K562 (cell line): ENCODE measurements around the gene ASCC1. TPM values are rescaled to one million over a fixed set of nuclear protein-coding genes. Genes with fewer than 3 reads are reported as not detected.

ENCODE experiments used
- BACH1 ChIP-seq: fragments of 200-800 bp; sonication (Bioruptor generic); IDR thresholded peaks from 2 replicates; pipeline ENCODE4 v1.6.1; 2016; ENCODE audit warnings: missing genetic modification characterization, missing compliant biosample characterization
- CAMTA2 ChIP-seq: fragments of 250-450 bp; sonication (Bioruptor Pico); conservative IDR thresholded peaks from 2 replicates; pipeline ENCODE4 v1.5.1; 2022
- EWSR1 ChIP-seq: fragments of 450-650 bp; IDR thresholded peaks from 2 replicates; pipeline ENCODE4 v1.6.1; 2018; ENCODE audit warnings: borderline replicate concordance, mild to moderate bottlenecking, low read depth, moderate library complexity; ENCODE audit not compliant: partially characterized antibody
- FOXM1 ChIP-seq, 2 experiments: fragments of 450-650 bp in 1 of 2; sonication (generic) in 1 of 2; formaldehyde crosslinking in 1 of 2; IDR thresholded peaks; 2 replicates each; pipeline versions ENCODE4 v1.6.1 to v1.9.0; 2017 to 2022; ENCODE audit warnings: low read depth in 2 of 2, mild to moderate bottlenecking in 2 of 2, missing genetic modification reagents in 1 of 2, moderate library complexity in 1 of 2
- IFI16 ChIP-seq: fragments of 250-450 bp; sonication (Bioruptor Pico); IDR thresholded peaks from 2 replicates; pipeline ENCODE4 v2.1.2; 2022; ENCODE audit warnings: mild to moderate bottlenecking, inconsistent platforms
- KDM1A ChIP-seq, 2 experiments: fragments of 450-650 bp; IDR thresholded peaks; 2 replicates each; pipeline ENCODE4 v1.6.1; 2016; ENCODE audit warnings: mild to moderate bottlenecking in 2 of 2
- LARP7 ChIP-seq: fragments of 450-650 bp; IDR thresholded peaks from 2 replicates; pipeline ENCODE4 v1.6.1; 2016
- RBM14 ChIP-seq: fragments of 200-400 bp; formaldehyde crosslinking; IDR thresholded peaks from 2 replicates; pipeline ENCODE4 v1.6.1; 2018; ENCODE audit warnings: low read depth, mild to moderate bottlenecking, low read length, moderate library complexity, borderline replicate concordance; ENCODE audit not compliant: insufficient read depth
- SIN3A ChIP-seq, 2 experiments: fragments of 150-350 bp in 1 of 2; IDR thresholded peaks; 2 replicates each; pipeline ENCODE4 v1.6.1; 2011 to 2016; ENCODE audit warnings: borderline replicate concordance in 2 of 2, low read depth in 2 of 2, low read length in 2 of 2, mild to moderate bottlenecking in 2 of 2, moderate library complexity in 2 of 2; ENCODE audit not compliant: control insufficient read depth in 1 of 2
- SNIP1 ChIP-seq: fragments of 450-650 bp; IDR thresholded peaks from 2 replicates; pipeline ENCODE4 v1.7.1; 2017; ENCODE audit warnings: low read depth, mild to moderate bottlenecking
- TCF3 ChIP-seq: sonication (generic); formaldehyde crosslinking; IDR thresholded peaks from 2 replicates; pipeline ENCODE4 v1.4.0; 2020; ENCODE audit warnings: mild to moderate bottlenecking, missing genetic modification reagents
- ZNF124 ChIP-seq: sonication (generic); formaldehyde crosslinking; IDR thresholded peaks from 2 replicates; pipeline ENCODE4 v1.8.1; 2022; ENCODE audit warnings: missing genetic modification reagents
- ZNF717 ChIP-seq: fragments of 250-450 bp; sonication (Bioruptor Pico); IDR thresholded peaks from 2 replicates; pipeline ENCODE4 v1.5.0; 2021
- ZNF785 ChIP-seq: fragments of 250-450 bp; sonication (Bioruptor Pico); IDR thresholded peaks from 2 replicates; pipeline ENCODE4 v1.4.0; 2020; ENCODE audit warnings: mild to moderate bottlenecking
- ZNF79 ChIP-seq: fragments of 250-450 bp; sonication (Bioruptor Pico); IDR thresholded peaks from 2 replicates; pipeline ENCODE4 v1.4.0; 2020; ENCODE audit warnings: low read depth, mild to moderate bottlenecking, moderate library complexity
- polyA plus RNA-seq, 8 experiments: library from polyadenylated mRNA; depleted of rRNA in 4 of 8; stranded (reverse) in 5 of 8; unstranded in 3 of 8; fragments of >200 nt; fragmentation: Nextera tagmentation in 2 of 8; fragmentation: Illumina TruSeq in 1 of 8; extraction: Ambion mirVana in 2 of 8; extraction: Trizol in 1 of 8; gene quantifications; 2 replicates each; pipeline versions ENCODE4 v1.2.1 to v1.2.3, GENCODE V29; 2011 to 2014; ENCODE audit warnings: inconsistent platforms in 1 of 8, missing spikeins in 1 of 8
- total RNA-seq, 7 experiments: library from RNA; depleted of rRNA in 6 of 7; stranded (reverse); fragments of >200 nt in 6 of 7; fragmentation: Illumina TruSeq in 2 of 7; extraction: Trizol in 2 of 7; gene quantifications; 2 replicates each; pipeline versions ENCODE4 v1.2.1 to v1.2.3, GENCODE V29; 2011 to 2021; ENCODE audit warnings: low replicate concordance in 1 of 7
- TF ChIP-seq, protein P1 (sequence below): sonication (generic); formaldehyde crosslinking; IDR thresholded peaks from 2 replicates; pipeline ENCODE4 v1.8.1; 2023; ENCODE audit warnings: mild to moderate bottlenecking, missing genetic modification reagents
- TF ChIP-seq, protein P2 (sequence below): sonication (generic); formaldehyde crosslinking; IDR thresholded peaks from 2 replicates; pipeline ENCODE4 v1.8.0; 2022; ENCODE audit warnings: mild to moderate bottlenecking, missing genetic modification reagents
- TF ChIP-seq, protein P3 (sequence below): fragments of 250-450 bp; sonication (Bioruptor Pico); IDR thresholded peaks from 2 replicates; pipeline ENCODE4 v1.5.0; 2020; ENCODE audit warnings: mild to moderate bottlenecking
- TF ChIP-seq, protein P4 (sequence below): fragments of 450-650 bp; formaldehyde crosslinking; IDR thresholded peaks from 2 replicates; pipeline ENCODE4 v1.4.0; 2022; ENCODE audit warnings: missing genetic modification characterization
- TF ChIP-seq, protein P5 (sequence below): fragments of 200-800 bp; sonication (Bioruptor generic); IDR thresholded peaks from 2 replicates; pipeline ENCODE4 v1.6.1; 2017; ENCODE audit warnings: missing genetic modification characterization, missing compliant biosample characterization

ASCC1 gene
- total and polyA plus RNA-seq, 9 of the 15 experiments (the other 6 are each of a cell fraction or from before 2014, with no cell fraction given), result 31.7 to 73.3 (median 52.8) TPM

DNA sequence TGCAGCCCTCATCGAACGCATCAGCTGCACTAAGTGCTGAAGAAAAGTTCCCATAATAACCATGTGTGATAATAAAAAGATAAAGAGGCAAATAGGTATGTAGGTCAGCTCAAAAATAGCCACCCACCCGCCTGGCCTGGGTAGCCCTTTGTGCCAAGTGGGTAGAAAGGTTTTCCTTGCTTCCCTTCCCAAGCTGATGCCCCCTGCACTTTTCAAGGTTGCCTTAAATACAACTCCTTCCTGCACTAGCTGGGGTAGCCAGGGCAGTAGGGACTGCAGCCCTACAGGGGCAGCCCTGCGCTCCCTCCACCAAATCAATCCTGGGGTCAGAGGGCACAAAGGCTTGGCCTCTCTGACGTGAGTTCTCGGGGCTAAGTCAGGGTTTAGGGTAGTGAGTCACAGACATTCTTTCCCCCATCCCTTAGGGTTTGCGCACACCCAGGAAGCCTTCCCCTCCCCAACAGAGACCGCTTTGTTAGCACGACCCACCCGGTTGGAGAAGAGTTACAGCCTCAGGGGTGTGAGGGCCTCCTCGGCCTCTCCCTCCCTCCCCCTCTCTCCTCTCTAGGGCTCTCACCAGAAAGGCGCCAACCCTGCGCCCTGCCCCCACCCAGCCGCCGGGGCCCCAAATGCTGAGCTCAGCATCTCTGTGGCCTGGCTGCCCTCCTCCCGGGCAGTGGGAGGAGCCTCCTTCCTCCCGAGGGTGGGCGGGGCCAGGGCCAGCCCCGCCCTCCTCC, 44.3 kb upstream of the ASCC1 start (continued):
- TF ChIP-seq TCF3, result peak; percentile 23; the same call in 1 of the 2 replicates
- TF ChIP-seq SIN3A (IDR thresholded peaks at IDR 0.05; ENCODE audit: borderline replicate concordance in 2 of 2, control insufficient read depth in 1 of 2, low read depth in 2 of 2, low read length in 2 of 2), result no peak; a peak in 1 of 4 replicates
- 0 out of 2 replicates have a peak, but pooled peaks have one; percentile 34 for TF ChIP-seq BACH1 (tag)
- no peak for TF ChIP-seq CAMTA2
- TF ChIP-seq ZNF79, result peak; percentile 46; the same call in 1 of the 2 replicates
- TF ChIP-seq, protein P1, sequence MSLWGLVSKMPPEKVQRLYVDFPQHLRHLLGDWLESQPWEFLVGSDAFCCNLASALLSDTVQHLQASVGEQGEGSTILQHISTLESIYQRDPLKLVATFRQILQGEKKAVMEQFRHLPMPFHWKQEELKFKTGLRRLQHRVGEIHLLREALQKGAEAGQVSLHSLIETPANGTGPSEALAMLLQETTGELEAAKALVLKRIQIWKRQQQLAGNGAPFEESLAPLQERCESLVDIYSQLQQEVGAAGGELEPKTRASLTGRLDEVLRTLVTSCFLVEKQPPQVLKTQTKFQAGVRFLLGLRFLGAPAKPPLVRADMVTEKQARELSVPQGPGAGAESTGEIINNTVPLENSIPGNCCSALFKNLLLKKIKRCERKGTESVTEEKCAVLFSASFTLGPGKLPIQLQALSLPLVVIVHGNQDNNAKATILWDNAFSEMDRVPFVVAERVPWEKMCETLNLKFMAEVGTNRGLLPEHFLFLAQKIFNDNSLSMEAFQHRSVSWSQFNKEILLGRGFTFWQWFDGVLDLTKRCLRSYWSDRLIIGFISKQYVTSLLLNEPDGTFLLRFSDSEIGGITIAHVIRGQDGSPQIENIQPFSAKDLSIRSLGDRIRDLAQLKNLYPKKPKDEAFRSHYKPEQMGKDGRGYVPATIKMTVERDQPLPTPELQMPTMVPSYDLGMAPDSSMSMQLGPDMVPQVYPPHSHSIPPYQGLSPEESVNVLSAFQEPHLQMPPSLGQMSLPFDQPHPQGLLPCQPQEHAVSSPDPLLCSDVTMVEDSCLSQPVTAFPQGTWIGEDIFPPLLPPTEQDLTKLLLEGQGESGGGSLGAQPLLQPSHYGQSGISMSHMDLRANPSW (CRISPR knock-in tag), result no peak
- TF ChIP-seq, protein P2, sequence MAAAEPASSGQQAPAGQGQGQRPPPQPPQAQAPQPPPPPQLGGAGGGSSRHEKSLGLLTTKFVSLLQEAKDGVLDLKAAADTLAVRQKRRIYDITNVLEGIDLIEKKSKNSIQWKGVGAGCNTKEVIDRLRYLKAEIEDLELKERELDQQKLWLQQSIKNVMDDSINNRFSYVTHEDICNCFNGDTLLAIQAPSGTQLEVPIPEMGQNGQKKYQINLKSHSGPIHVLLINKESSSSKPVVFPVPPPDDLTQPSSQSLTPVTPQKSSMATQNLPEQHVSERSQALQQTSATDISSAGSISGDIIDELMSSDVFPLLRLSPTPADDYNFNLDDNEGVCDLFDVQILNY (CRISPR knock-in tag), result no peak
- no peak for TF ChIP-seq ZNF717 (CRISPR knock-in tag)
- TF ChIP-seq, protein P3, sequence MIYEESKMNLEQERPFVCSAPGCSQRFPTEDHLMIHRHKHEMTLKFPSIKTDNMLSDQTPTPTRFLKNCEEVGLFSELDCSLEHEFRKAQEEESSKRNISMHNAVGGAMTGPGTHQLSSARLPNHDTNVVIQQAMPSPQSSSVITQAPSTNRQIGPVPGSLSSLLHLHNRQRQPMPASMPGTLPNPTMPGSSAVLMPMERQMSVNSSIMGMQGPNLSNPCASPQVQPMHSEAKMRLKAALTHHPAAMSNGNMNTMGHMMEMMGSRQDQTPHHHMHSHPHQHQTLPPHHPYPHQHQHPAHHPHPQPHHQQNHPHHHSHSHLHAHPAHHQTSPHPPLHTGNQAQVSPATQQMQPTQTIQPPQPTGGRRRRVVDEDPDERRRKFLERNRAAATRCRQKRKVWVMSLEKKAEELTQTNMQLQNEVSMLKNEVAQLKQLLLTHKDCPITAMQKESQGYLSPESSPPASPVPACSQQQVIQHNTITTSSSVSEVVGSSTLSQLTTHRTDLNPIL (CRISPR knock-in tag), result no peak
- TF ChIP-seq EWSR1, result no peak
- no peak for TF ChIP-seq IFI16 (CRISPR knock-in tag)
- TF ChIP-seq KDM1A (IDR thresholded peaks at IDR 0.05), result peak; percentile 62 to 82; a peak in 3 of 4 replicates
- no peak for TF ChIP-seq ZNF785 (CRISPR knock-in tag)
- no peak for TF ChIP-seq RBM14
- no peak for TF ChIP-seq SNIP1
- TF ChIP-seq ZNF124 (CRISPR knock-in tag), result no peak
- TF ChIP-seq LARP7, result 0 out of 2 replicates have a peak, but pooled peaks have one; percentile 13
- no peak for TF ChIP-seq FOXM1 (IDR thresholded peaks at IDR 0.05; ENCODE audit: low read depth)
- 0 out of 2 replicates have a peak, but pooled peaks have one; percentile 2 for TF ChIP-seq FOXM1 (CRISPR knock-in tag; IDR thresholded peaks at IDR 0.05; ENCODE audit: low read depth)
- TF ChIP-seq, protein P4, sequence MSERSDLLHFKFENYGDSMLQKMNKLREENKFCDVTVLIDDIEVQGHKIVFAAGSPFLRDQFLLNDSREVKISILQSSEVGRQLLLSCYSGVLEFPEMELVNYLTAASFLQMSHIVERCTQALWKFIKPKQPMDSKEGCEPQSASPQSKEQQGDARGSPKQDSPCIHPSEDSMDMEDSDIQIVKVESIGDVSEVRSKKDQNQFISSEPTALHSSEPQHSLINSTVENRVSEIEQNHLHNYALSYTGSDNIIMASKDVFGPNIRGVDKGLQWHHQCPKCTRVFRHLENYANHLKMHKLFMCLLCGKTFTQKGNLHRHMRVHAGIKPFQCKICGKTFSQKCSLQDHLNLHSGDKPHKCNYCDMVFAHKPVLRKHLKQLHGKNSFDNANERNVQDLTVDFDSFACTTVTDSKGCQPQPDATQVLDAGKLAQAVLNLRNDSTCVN, result no peak
- TF ChIP-seq, protein P5, sequence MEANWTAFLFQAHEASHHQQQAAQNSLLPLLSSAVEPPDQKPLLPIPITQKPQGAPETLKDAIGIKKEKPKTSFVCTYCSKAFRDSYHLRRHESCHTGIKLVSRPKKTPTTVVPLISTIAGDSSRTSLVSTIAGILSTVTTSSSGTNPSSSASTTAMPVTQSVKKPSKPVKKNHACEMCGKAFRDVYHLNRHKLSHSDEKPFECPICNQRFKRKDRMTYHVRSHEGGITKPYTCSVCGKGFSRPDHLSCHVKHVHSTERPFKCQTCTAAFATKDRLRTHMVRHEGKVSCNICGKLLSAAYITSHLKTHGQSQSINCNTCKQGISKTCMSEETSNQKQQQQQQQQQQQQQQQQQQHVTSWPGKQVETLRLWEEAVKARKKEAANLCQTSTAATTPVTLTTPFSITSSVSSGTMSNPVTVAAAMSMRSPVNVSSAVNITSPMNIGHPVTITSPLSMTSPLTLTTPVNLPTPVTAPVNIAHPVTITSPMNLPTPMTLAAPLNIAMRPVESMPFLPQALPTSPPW (CRISPR knock-in tag), result no peak
